Activated CD4-positive, alpha-beta T cell treated with anti-CD3 and anti-CD28 coated beads, Interleukin-10, Interleukin-2, amounts not matched to agents 100 ng/mL and 50 ng/mL, durations not matched to agents 16 hours and 8 hours (primary cell): ENCODE data around the gene FGGY.
"Not testable (repeated sequence)": the region's sequence is repeated elsewhere in the genome, so short reads cannot be mapped to it uniquely, and the experiment has no call there.

Experiments used
- DNase-seq: peaks from one replicate; pipeline ENCODE4 v3.0.0-alpha.2; 2020

The FGGY gene

GRCh38 chr1:59597420-59598119 is 300.7 kb downstream of the FGGY start:
- DNase-seq = no peak

GRCh38 chr1:59598120-59598440 is 301.2 kb downstream of the FGGY start:
- no peak for DNase-seq

GRCh38 chr1:59601041-59601441 is 304.1 kb downstream of the FGGY start:
- DNase-seq = no peak

GRCh38 chr1:59601811-59602210 is 304.9 kb downstream of the FGGY start:
- no peak for DNase-seq

GRCh38 chr1:59604191-59604590 is 307.3 kb downstream of the FGGY start:
- DNase-seq = no peak

GRCh38 chr1:59605184-59605583 is 308.3 kb downstream of the FGGY start:
- DNase-seq = no peak

GRCh38 chr1:59605761-59606160 is 308.9 kb downstream of the FGGY start:
- no peak for DNase-seq

GRCh38 chr1:59609245-59609644 is 312.4 kb downstream of the FGGY start:
- DNase-seq = no peak

GRCh38 chr1:59610499-59610898 is 313.6 kb downstream of the FGGY start:
- DNase-seq = not testable (repeated sequence)

GRCh38 chr1:59617434-59617833 is 320.5 kb downstream of the FGGY start:
- no peak for DNase-seq

- DNase-seq = no peak
Observed at GRCh38 chr1:59619557-59619956, 322.7 kb downstream of the FGGY start.

GRCh38 chr1:59625384-59625783 is 328.5 kb downstream of the FGGY start:
- DNase-seq = no peak

GRCh38 chr1:59631561-59632255 is 334.8 kb downstream of the FGGY start:
- DNase-seq = no peak

- no peak for DNase-seq
Observed at GRCh38 chr1:59635097-59635496, 338.2 kb downstream of the FGGY start.

GRCh38 chr1:59638231-59638711 is 341.4 kb downstream of the FGGY start:
- DNase-seq = no peak

- DNase-seq = no peak
Observed at GRCh38 chr1:59639266-59639665, 342.4 kb downstream of the FGGY start.

- no peak for DNase-seq
Observed at GRCh38 chr1:59640851-59641250, 344.0 kb downstream of the FGGY start.

- DNase-seq = no peak
Observed at GRCh38 chr1:59641836-59642235, 344.9 kb downstream of the FGGY start.

GRCh38 chr1:59643526-59643925 is 346.6 kb downstream of the FGGY start:
- no peak for DNase-seq

GRCh38 chr1:59645893-59646292 is 349.0 kb downstream of the FGGY start:
- DNase-seq = no peak

GRCh38 chr1:59653142-59653958 is 356.5 kb downstream of the FGGY start:
- not testable (repeated sequence) for DNase-seq

GRCh38 chr1:59653968-59654367 is 357.1 kb downstream of the FGGY start:
- no peak for DNase-seq

- DNase-seq = no peak
Observed at GRCh38 chr1:59657873-59658465, 361.1 kb downstream of the FGGY start.
